Measurements from ENCODE around the gene GPRC5C. TPM values are rescaled to one million over a fixed set of nuclear protein-coding genes. Genes with fewer than 3 reads are reported as not detected.

GPRC5C gene
- total RNA-seq, 4 donors from 2014 or later: 73.2 to 194 (median 163) TPM

DNA sequence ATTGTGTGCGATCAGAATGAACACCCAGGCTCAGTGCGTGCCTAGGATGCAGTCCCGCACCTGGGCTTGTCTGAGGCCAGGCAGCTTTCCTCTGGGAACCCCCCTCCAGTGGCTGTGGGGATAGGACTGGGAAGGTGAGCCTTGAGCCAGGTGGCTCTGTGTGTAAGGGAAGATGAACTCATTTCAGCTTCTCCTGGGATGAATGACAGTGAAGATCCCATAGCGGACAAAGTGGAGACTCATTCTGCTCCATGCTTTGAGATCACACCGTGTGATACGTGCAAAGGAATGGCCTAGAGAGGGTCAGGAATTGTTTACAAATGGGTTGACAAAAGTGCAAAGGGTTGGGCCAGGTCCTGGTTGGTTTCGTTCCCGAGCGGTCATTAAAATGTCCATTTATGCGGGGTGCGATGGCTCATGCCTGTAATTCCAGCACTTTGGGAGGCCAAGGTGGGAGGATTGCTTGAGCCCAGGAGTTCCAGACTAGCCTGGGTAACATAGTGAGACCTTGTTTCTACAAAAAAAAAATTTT, 15.8 kb downstream of the GPRC5C start:
- Histone ChIP-seq H3K27me3 (no peaks in the 10 kb centered on the region), H3K27ac (peak overlapping the region; percentile 65 to 92 (median 89)), H3K36me3 (no peaks in the 10 kb centered on the region), H3K4me1 (peaks cover 44 to 84% of the 10 kb centered on the region in 2 donors), H3K9me3 (no peaks in the 10 kb centered on the region), H3K4me3 (replicated peaks in 1 of 3) (no peak overlapping the region)
- TF ChIP-seq, protein P1, sequence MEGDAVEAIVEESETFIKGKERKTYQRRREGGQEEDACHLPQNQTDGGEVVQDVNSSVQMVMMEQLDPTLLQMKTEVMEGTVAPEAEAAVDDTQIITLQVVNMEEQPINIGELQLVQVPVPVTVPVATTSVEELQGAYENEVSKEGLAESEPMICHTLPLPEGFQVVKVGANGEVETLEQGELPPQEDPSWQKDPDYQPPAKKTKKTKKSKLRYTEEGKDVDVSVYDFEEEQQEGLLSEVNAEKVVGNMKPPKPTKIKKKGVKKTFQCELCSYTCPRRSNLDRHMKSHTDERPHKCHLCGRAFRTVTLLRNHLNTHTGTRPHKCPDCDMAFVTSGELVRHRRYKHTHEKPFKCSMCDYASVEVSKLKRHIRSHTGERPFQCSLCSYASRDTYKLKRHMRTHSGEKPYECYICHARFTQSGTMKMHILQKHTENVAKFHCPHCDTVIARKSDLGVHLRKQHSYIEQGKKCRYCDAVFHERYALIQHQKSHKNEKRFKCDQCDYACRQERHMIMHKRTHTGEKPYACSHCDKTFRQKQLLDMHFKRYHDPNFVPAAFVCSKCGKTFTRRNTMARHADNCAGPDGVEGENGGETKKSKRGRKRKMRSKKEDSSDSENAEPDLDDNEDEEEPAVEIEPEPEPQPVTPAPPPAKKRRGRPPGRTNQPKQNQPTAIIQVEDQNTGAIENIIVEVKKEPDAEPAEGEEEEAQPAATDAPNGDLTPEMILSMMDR (IDR thresholded peaks at IDR 0.05): no peak
- TF ChIP-seq POLR2A (IDR thresholded peaks at IDR 0.05): no peak
- intact Hi-C loops (cut with DNase I): no loop called here
- 95 to 96% methylated on average over 11 of the region's 11 CpGs for WGBS, 2 donors
- peak in 1 of 2 donors; percentile 1 for DNase-seq

GRCh38 chr17:74448756-74449155, 16.9 kb downstream of the GPRC5C start:
- Histone ChIP-seq H3K4me1 (peaks cover 44 to 84% of the 10 kb centered on the region in 2 donors), H3K27ac (peak overlapping the region; percentile 65 to 89 (median 70)), H3K9me3 (no peaks in the 10 kb centered on the region), H3K36me3 (no peaks in the 10 kb centered on the region), H3K4me3 (replicated peaks in 1 of 3) (no peak overlapping the region), H3K27me3 (no peaks in the 10 kb centered on the region)
- intact Hi-C loops (cut with DNase I): no loop called here
- TF ChIP-seq, protein P1 (IDR thresholded peaks at IDR 0.05): no peak
- TF ChIP-seq POLR2A (IDR thresholded peaks at IDR 0.05): no peak
- WGBS, 2 donors: 82 to 83% methylated on average over 8 of the region's 8 CpGs
- DNase-seq: no peak

GRCh38 chr17:74449306-74449705, 17.4 kb downstream of the GPRC5C start:
- Histone ChIP-seq H3K4me3 (replicated peaks in 1 of 3) (no peak overlapping the region), H3K27ac (peak overlapping the region; percentile 65 to 89 (median 70)), H3K4me1 (peaks cover 40 to 84% of the 10 kb centered on the region in 2 donors), H3K27me3 (no peaks in the 10 kb centered on the region), H3K9me3 (no peaks in the 10 kb centered on the region), H3K36me3 (no peaks in the 10 kb centered on the region)
- TF ChIP-seq, protein P1 (IDR thresholded peaks at IDR 0.05): no peak
- no peak for TF ChIP-seq POLR2A (IDR thresholded peaks at IDR 0.05)
- no peak for DNase-seq
- WGBS, 2 donors: 80 to 85% methylated on average over 7 to 8 of the region's 11 CpGs
- intact Hi-C loops (cut with DNase I): no loop called here

DNA sequence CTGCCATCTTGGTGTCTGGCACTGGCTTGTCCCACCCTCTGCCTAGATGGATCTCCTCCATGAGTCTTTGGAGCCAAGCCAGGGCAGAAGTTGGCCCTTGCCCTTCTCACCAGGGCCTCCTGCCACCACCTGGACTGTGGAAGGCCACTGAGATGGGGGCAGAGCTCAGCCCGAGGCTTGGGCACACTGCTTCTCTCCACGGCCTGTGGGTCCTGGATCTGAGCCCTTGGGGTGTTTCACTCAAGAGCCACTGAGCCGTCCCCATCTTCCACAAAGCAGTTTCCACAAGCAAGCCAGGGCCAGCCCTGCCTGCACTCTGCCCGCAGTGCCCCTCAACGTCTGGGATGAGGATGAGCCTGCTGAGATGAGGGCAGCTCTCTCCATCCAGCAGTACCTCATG, 17.9 kb downstream of the GPRC5C start:
- intact Hi-C loops (cut with DNase I): loop anchor here (5.0 kb wide), 1 partner anchor 237 kb away; the partner anchor contains the start of gene TTYH2
- Histone ChIP-seq H3K4me1 (peaks cover 42 to 84% of the 10 kb centered on the region in 2 donors), H3K27ac (peak overlapping the region; percentile 65 to 89 (median 70)), H3K36me3 (no peaks in the 10 kb centered on the region), H3K9me3 (no peaks in the 10 kb centered on the region), H3K27me3 (no peaks in the 10 kb centered on the region), H3K4me3 (replicated peaks in 1 of 3) (no peak overlapping the region)
- DNase-seq: peak; percentile 50 to 54
- TF ChIP-seq, protein P1 (IDR thresholded peaks at IDR 0.05): no peak
- no peak for TF ChIP-seq POLR2A (IDR thresholded peaks at IDR 0.05)
- WGBS, 2 donors: 55 to 66% methylated on average over 4 to 5 of the region's 5 CpGs

- Histone ChIP-seq H3K9me3 (no peaks in the 10 kb centered on the region), H3K4me3 (replicated peaks in 1 of 3) (no peak overlapping the region), H3K36me3 (no peaks in the 10 kb centered on the region), H3K27ac (peak overlapping the region; percentile 65 to 89 (median 70)), H3K27me3 (no peaks in the 10 kb centered on the region), H3K4me1 (peaks cover 39 to 85% of the 10 kb centered on the region in 2 donors)
- no peak for DNase-seq
- WGBS, 2 donors: 94 to 95% methylated on average over 2 to 3 of the region's 3 CpGs
- intact Hi-C loops (cut with DNase I): loop anchor here (5.0 kb wide), 1 partner anchor 238 kb away; the partner anchor contains the start of gene TTYH2
- TF ChIP-seq, protein P1 (IDR thresholded peaks at IDR 0.05): no peak
- TF ChIP-seq POLR2A (IDR thresholded peaks at IDR 0.05): no peak
Observed at GRCh38 chr17:74450231-74450630, 18.3 kb downstream of the GPRC5C start.
